HG02571 (cell line): ENCODE measurements around the gene WDR20.
A peak's percentile ranks its signal among the peaks of the same experiment; 100 is the strongest.

Experiments
- ATAC-seq: cut with Tn5 transposase; IDR thresholded peaks from one replicate; pipeline ENCODE4 v1.9.1; 2021; ENCODE audit warnings: mild to moderate bottlenecking, moderate library complexity; ENCODE audit not compliant: unreplicated experiment

Gene WDR20

GRCh38 chr14:102215071-102215470 lies 75.4 kb downstream of the WDR20 start:
- ATAC-seq, result no peak

- ATAC-seq, result no peak
These were observed 76.0 kb downstream of the WDR20 start for GRCh38 chr14:102215576-102216250.

DNA sequence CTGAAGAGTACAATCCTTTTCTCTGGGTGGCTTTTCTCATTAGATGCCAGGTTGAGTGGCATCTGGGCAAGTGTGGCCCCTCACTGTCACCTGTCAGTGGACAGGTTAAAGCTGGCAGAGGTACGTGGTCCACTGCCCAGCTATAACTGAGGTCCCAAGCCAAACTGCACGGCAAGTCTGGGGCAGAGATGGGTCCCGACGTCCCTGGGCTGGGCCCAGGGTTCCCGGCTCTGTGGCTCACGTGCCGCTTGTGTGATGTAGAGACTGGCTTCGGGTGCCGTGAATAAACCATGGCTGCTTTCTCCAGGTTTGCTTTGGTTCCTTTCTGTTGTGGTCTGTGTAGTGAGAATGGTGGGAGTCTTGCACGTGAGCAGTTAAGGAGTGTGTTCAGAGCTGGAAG lies 77.7 kb downstream of the WDR20 start:
- no peak for ATAC-seq

DNA sequence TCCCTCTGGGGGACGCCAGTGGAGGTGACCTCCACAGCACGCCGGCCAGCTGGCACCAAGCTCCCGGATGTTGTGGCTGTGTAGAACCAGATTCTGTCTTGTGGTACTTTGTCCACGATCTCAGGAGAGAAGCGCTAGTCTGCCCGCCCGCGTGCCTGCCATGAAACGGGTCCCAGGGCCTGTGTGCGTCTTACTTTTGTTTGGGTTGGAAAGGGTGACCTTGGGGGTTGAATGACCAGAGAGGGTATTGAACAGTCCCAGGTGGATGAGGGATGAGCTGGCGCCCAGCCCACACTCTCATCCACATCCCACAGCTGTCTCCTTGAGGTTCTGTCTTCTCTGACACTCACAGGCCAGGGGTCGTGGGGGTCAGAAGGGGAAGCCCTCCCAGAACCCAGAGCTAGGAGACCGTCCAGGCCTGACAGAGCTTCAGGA lies 78.3 kb downstream of the WDR20 start:
- ATAC-seq, result no peak

DNA sequence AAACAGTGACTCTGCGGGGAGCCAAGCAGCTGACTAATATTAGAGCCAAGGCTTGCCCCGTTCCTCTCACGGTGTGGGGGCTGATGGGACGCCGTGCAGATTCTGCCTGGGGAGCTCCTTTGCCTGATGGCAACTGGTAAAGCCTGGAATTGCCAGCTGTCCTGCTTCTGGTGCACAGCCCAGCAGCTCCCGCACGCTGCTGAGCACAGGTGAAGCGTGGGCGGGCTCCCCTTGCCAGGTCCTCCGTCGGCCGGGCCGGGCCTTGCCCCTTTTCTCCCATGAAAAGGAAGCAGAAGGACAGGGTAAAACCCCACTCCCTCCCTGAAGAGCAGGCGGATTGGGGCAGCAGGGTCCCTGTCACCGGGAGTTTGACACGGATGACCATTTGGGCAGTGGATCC lies 79.0 kb downstream of the WDR20 start:
- ATAC-seq, result no peak

DNA sequence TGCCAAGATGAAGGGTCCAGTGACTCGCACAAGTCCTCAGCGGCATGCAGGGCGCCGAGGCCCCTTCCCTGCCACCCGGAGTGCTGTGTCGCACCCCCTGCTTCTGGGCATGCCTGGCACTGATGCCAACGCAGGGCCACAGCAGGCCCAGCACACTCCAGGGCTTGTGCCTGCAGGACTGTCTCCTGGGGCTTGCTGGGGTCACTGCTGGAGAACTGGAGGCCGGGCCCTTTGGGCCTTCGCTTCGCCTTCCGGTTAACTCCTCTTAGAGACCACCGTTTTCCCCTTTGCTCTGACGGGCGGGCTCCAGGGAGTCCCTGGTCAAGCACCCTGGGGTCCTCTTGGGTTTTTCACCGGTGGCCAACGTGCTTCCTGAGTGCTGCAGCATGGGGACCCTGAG lies 79.6 kb downstream of the WDR20 start:
- no peak for ATAC-seq

DNA sequence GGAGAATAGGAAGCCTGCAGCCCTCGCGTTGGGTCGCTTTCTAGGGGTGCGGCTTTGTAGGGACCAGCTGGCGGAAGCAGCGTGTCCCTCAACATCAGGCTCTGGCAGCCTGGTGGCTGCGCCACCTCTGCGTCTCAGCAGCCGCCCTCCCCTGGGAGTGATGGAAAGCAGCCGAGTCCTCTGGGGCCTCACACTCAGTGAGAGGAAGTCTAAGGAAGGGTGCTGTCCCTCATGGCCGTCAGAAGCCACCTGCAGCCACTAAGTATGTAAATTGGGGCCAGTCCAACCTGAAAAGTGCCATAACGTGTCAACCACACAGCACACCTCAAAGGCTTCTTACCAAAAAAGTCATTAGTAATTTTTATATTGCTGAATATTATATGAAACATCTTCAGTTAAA lies 80.3 kb downstream of the WDR20 start:
- peak; percentile 87 for ATAC-seq

DNA sequence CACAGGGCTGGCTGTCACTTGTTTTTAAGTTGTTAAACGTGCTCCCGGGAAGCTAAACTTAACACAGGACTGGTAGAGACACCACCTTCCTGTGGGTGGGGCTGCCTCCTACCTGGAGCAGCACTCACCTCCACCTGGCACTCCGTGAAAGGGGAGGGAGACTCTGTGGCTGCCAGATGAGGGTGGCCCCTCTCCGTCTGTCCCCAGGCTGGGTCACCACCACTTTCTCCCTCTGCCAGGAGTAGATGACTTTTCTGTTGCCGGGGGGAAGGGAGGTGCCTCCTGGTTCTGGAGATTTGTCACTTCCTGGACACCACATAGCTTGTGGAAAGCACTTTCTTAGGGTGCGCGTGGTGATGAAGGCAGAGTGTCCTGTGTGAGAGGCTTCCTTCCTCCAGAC lies 81.3 kb downstream of the WDR20 start:
- ATAC-seq, result no peak

DNA sequence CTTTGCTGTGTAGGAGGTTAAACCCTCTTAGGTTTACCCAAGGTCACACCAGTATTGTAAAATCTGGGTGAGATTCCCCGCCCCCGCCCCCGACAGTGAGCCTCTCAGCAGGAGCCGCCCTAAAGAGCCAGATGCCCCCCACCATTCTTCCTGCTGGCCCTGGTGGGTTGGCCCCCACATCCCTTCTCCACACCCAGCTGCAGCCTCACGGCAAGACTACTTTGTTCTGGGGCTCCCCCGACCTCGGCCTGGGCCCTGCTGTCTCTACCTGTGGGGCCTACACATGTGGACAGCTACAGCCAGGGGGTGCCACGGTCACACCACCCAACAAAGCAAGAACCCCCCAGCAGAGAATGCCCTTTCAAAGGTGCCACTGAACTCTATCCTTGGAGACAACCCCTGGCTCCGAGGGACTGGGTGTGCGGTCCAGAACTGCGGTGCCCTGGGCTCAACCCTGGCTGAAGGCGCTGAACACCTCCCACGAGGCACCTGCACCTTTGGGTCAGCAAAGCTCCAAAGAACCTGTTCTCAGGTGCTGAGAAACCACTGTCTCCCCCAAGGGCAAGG lies 82.4 kb downstream of the WDR20 start:
- no peak for ATAC-seq

DNA sequence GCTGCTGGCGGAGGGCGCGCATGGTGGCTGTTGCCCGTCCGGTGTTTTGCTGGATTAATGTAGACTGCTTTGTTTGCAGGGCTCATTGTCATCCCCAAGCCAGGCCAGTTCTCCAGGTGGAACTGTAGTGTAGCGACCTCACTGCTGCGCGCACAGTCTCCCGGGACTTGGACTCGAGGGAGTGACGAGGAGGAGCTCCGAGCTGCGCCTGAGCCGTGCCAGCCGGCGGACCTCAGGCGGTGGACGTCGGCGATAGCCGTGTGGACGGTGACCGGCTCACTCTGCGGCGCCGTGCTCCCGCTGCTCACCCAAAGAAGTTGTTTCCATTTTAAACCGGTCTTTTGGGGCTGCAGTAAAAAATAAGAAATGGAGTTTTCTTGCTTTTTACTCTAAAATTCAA lies 83.1 kb downstream of the WDR20 start:
- no peak for ATAC-seq

- no peak for ATAC-seq
These were observed 84.0 kb downstream of the WDR20 start for GRCh38 chr14:102223682-102224081.

GRCh38 chr14:102225386-102225785 lies 85.7 kb downstream of the WDR20 start:
- no peak for ATAC-seq

GRCh38 chr14:102225936-102226335 lies 86.2 kb downstream of the WDR20 start:
- no peak for ATAC-seq

DNA sequence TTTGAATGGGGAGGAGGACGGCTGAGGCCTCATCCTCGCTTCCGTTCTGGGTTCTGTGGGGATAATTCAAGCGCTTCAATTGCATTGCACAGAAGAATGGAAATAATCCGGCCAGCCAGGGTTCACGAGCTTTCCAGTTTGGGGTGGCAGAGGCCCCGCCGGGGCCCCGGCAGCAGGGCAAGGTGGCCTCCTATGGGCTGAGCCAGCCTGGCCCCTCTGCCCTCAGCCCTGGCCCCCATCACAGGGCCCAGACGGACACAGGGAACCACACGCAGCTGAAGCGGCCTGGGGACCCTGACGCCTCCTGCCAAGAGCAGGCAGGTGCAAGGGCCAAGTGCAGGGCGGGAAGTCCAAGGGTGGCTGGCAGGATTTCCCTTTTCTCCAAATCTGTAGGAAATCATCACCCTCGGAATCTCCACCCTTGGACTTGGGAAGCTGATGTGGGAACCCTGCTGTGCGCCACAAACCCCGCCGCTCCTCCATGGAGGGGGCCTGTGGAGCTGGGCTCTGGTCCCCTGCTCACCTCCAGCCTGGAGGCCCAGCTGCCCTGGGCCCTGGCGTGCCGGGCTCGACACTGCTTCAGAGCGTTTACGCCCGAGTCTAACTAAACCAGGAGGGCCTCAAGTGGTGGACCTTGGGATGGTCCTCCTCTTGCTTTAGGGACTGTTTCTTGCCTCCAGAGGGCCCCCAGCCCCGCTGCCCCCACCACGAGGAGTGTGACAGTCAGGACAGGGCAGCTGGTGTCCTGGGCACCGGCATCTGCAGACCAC lies 86.8 kb downstream of the WDR20 start:
- no peak for ATAC-seq

DNA sequence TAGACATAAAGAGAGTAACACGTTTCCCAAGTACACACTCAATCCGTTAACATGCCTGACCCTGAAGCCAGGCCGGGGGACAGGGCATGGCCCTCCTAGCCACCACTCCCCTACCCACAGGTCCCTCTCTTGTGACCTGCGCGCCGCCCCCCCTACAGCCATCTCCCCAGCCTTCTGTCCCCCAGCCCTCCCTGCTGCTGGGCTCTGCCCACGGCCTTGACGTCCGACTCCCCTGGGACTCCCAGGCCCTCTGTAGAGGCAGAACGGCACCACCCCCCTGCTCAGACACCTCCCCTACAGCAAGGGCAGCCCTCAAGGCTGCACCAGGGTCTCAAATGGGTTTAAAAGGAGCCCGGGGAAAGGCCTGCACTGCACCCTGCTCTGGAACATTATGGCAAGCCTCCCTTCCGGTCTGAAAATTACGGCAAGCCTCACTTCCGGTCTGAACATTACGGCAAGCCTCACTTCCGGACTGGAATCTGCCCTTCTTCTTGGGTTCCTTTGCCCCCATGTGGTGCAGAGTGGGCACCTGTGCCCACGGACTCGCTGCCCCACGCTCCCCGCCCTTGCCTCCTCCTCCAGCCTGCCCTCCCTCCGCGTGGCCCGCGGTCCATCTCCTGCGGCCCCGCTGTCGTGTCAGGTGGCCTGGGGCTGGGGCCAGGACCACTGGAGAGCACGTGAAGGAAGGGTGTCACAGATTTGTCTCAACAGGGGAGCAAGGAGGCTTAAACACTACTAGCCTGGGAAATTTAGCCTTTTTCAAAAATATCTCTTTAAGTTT lies 87.7 kb downstream of the WDR20 start:
- no peak for ATAC-seq

DNA sequence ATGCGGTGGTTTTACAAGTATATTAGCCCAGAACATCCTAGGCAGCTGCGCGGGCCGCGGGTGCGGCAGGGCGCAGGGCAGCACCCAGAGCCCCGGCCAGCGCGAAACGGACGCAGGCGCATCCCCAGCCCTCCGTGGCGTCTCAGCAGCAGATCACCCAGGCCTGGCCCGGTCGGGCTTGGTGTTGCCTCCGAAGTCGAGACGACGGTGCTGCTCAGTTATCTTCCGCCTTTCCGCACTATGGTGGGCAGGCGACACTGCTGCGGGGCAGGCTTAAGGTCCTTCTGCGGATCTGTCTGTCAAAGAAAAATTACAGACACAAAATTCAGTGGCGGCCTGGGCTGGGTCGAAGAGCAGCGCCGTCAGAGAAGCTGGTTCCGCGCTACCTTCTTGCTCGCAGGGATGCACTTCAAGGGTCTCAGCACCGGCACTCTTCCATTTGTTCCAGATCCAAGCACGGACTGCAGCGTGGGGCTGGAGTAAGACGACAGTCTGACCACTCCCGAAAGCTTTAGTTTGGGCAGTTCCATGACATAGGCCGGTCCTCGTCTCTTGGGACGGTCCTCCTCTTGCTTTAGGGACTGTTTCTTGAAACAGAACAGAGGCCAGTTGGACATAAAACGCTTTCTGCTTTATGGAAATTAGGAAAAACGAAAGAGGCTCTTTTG lies 89.5 kb downstream of the WDR20 start:
- ATAC-seq, result no peak

DNA sequence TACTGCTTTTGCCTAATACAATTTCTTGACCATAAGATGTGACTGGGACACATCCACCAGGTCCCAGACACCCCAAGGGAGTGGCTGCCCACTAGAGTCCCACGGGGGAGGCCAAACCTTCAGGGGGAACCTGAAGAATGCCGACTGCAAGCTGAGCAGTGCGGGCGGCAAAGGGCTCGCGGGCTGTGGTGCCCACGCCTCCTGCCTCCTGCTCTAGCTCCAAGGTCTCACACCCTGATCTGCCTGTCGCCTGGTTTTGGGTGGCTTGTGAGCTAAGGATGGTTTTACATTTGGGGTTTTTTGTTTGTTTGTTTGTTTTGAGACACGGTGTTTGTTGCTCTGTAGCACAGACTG lies 90.0 kb downstream of the WDR20 start:
- no peak for ATAC-seq

- ATAC-seq, result no peak
These were observed 90.9 kb downstream of the WDR20 start for GRCh38 chr14:102230481-102231210.

DNA sequence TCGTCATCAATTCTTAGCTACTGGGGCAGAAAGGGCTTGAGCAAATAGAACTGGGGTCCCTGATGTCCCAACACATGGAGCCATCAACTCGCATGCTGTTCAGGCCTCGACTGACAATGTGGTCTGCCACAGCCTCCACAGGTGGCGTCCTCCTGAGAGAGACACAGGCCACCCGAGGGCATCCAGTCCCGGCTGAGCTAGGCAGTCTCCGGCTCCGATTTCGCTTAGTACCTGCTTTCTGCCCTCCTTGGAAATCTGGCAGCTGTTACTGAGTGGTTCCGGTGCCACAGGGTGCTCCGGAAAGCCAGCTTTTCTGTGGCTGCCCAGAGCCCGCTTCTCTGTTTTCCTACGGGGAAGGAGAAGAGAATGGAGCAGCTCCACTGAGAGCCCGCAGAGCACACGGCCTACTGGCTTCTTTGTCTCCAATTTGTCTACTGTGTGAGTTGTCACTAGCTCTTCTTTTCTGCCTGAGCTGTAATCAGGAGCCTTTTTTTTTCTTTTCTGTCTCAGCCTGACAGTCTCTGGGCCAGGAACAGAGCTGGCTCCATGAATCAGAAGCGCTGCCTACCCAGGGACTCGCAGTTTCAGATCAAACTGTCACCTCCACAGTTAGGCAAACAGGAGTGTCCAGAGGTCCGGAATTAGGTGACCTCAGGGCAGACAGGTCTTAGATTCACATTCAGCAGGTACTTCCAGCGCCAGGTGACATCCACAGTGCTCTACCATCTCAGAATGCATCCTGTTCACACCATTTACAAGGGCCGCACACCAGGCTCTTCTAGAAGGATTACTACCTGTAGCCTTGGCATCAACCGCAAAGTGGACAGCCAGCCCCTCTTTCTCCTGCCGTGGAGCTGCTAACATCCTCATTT lies 92.0 kb downstream of the WDR20 start:
- no peak for ATAC-seq

GRCh38 chr14:102232348-102232625 lies 92.6 kb downstream of the WDR20 start:
- ATAC-seq, result no peak
